ENCODE data around the gene WDR93.

Gene WDR93

DNA sequence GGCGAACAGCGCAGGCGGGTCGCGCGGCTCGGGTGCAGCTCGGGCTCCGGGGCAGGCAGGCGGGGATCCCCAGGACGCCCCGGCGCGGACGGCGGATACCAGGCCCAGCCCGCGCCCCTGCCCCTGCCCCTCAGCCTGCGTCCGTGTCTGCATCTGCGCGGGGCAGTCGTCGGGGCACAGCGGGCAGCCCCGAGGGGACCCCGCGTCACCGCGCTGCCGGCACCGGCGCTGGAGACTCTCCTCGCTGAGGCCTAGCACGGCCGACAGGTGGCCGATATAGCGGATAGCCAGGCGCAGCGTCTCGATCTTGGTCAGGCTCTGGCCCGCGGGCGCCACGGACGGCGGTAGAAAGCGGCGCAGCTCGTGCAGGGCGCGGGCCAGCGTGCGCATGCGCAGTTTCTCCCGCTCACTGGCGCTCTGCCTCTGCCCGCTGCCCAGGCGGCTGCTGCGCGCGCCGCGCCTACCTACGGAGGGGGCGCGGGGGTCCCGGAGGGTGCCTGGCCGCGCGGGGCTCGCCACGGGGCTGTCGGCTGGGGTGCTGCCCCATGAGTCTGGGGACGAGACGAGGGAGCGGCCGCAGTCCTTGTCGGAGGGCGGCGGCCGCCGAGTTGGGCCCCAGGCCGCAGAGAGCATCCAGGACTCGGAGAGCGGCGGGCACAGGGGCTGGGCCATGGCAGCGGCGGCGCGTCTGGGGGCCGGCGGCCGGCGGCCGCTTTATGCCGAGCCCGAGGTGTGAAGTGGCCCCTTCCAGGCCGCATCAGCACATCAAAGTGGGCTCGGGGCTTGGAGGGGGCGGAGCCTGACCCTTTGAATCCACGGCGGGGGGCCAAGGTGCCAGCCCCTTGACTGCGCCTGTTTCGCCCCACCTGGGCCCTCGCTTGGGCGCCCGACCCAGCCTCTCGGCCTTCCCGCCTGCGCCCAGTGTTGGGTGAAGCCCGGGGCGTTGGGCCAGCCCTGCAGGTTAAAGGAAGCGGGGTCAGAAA lies 60.2 kb downstream of the WDR93 start, which contains the start of gene MESP1:
MESP1 (minus strand) TSS at position 690 of the 983 bp plus-strand sequence; CDS start at position 672, 18 bp downstream.
- Mint-ChIP-seq H3K4me3 (peak within 1 kb of the TSS; percentile 78 to 79), H3K27me3 (peaks cover 3 to 11% of the 10 kb centered on the region in 2 donors), H3K36me3 (ENCODE audit: insufficient read depth) (peaks cover 10% of the 10 kb centered on the region), H3K4me1 (ENCODE audit: low read depth in 2 of 2) (peaks cover 5 to 6% of the 10 kb centered on the region in 2 donors), H3K9me3 (no peaks in the 10 kb centered on the region), H3K27ac (peak within 1 kb of the TSS in 1 of 2 donors; percentile 18)
- DNase-seq, result peak; percentile 82 to 83 (median 83)
- ATAC-seq (replicated peaks), result peak; percentile 89

- H3K27ac Mint-ChIP-seq, result no peak overlapping the region
- peaks cover 5 to 6% of the 10 kb centered on the region in 2 donors for H3K4me1 Mint-ChIP-seq (ENCODE audit: low read depth in 2 of 2)
- DNase-seq (no peak), ATAC-seq (replicated peaks) (no peak)
- peaks cover 10% of the 10 kb centered on the region for H3K36me3 Mint-ChIP-seq (ENCODE audit: insufficient read depth)
- no peaks in the 10 kb centered on the region for H3K9me3 Mint-ChIP-seq
- H3K27me3 Mint-ChIP-seq, result peaks cover 6 to 17% of the 10 kb centered on the region in 2 donors
- H3K4me3 Mint-ChIP-seq, result peak overlapping the region; percentile 19 to 41
Observed at GRCh38 chr15:89751748-89752147, 61.1 kb downstream of the WDR93 start.

- Mint-ChIP-seq H3K4me3 (no peak overlapping the region), H3K36me3 (ENCODE audit: insufficient read depth) (peaks cover 10% of the 10 kb centered on the region), H3K4me1 (ENCODE audit: low read depth in 2 of 2) (peaks cover 5 to 6% of the 10 kb centered on the region in 2 donors), H3K9me3 (no peaks in the 10 kb centered on the region), H3K27ac (no peak overlapping the region), H3K27me3 (peaks cover 6 to 31% of the 10 kb centered on the region in 2 donors)
- ATAC-seq (replicated peaks) (no peak), DNase-seq (no peak)
Observed at GRCh38 chr15:89753855-89754254, 63.2 kb downstream of the WDR93 start.

- Mint-ChIP-seq H3K4me1 (ENCODE audit: low read depth in 2 of 2) (peaks cover 4 to 5% of the 10 kb centered on the region in 2 donors), H3K36me3 (ENCODE audit: insufficient read depth) (peaks cover 10% of the 10 kb centered on the region), H3K9me3 (no peaks in the 10 kb centered on the region), H3K4me3 (no peak overlapping the region), H3K27me3 (peaks cover 6 to 35% of the 10 kb centered on the region in 2 donors), H3K27ac (no peak overlapping the region)
- DNase-seq, result no peak
- ATAC-seq (replicated peaks), result no peak
Observed at GRCh38 chr15:89754361-89755154, 63.9 kb downstream of the WDR93 start.

DNA sequence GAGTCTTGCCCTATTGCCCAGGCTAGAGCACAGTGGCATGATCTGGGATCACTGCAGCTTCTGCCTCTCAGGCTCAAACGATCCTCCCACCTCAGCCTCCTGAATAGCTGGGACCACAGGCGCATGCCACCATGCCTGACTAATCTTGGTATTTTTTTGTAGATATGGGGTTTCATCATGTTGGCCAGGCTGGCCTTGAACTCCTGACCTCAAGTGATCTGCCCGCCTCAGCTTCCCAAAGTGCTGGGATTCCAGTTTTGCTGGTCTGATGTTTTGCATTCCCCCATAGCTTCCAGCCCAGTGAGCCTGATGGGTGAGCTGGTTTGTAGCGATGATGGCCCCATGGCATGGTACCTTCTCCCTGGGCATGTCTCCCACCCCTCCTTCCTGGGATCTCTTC lies 65.1 kb downstream of the WDR93 start:
- ATAC-seq (replicated peaks) (no peak), DNase-seq (no peak)
- Mint-ChIP-seq H3K4me3 (no peak overlapping the region), H3K9me3 (no peaks in the 10 kb centered on the region), H3K4me1 (ENCODE audit: low read depth in 2 of 2) (no peaks in the 10 kb centered on the region), H3K27ac (no peak overlapping the region), H3K27me3 (peaks cover 6 to 37% of the 10 kb centered on the region in 2 donors), H3K36me3 (ENCODE audit: insufficient read depth) (peaks cover 6% of the 10 kb centered on the region)

DNA sequence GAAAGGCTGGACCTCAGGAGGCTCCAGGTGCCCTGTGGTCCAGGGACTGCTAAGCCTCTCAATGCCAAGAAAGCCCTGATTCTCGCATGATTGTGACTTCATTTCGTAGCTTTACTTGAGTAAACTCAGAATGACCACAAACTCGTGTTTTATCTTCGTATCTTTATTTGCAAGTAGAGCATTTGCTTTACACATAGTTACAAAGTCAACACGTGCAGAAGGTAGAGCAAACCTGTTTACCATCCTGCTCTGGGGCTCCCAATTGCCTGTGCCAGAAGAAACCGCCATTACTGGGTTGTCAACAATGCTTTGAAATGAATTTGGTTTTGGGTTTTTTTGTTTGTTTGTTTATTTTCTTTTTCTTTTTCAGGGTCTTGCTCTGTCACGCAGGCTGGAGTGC lies 66.3 kb downstream of the WDR93 start:
- H3K4me1 Mint-ChIP-seq (ENCODE audit: low read depth in 2 of 2), result no peaks in the 10 kb centered on the region
- H3K27me3 Mint-ChIP-seq, result peaks cover 6 to 44% of the 10 kb centered on the region in 2 donors
- ATAC-seq (replicated peaks) (no peak), DNase-seq (no peak)
- peaks cover 7% of the 10 kb centered on the region for H3K36me3 Mint-ChIP-seq (ENCODE audit: insufficient read depth)
- H3K9me3 Mint-ChIP-seq, result no peaks in the 10 kb centered on the region
- H3K27ac Mint-ChIP-seq, result no peak overlapping the region
- H3K4me3 Mint-ChIP-seq, result no peak overlapping the region

DNA sequence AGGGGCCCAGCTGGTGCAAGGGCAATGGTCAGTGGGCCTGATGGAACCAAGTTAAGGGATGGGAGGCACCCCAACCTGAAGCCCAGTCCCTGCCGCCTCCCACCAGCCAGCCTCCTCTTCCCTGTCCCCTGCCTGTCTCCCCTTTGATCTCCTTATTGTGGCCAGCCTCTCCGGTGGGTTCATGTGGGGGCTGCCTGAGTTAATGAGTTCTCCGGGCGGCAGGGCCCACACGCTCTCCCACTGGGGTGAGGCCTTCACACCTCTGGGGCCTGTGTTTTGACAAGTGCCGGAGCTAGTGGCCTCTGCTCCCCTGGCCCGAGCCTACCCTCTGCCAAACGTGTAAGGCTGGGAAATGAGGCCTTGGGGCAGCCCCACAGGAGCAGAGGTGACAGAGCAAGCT lies 67.7 kb downstream of the WDR93 start:
- ATAC-seq (replicated peaks) (no peak), DNase-seq (no peak)
- Mint-ChIP-seq H3K27ac (no peak overlapping the region), H3K36me3 (ENCODE audit: insufficient read depth) (peaks cover 5% of the 10 kb centered on the region), H3K4me1 (ENCODE audit: low read depth in 2 of 2) (no peaks in the 10 kb centered on the region), H3K9me3 (no peaks in the 10 kb centered on the region), H3K27me3 (peaks cover 6 to 38% of the 10 kb centered on the region in 2 donors), H3K4me3 (no peak overlapping the region)

- ATAC-seq (replicated peaks), result no peak
- no peak overlapping the region for H3K27ac Mint-ChIP-seq
- H3K36me3 Mint-ChIP-seq (ENCODE audit: insufficient read depth), result peaks cover 5% of the 10 kb centered on the region
Observed at GRCh38 chr15:89758981-89759380, 68.4 kb downstream of the WDR93 start.

DNA sequence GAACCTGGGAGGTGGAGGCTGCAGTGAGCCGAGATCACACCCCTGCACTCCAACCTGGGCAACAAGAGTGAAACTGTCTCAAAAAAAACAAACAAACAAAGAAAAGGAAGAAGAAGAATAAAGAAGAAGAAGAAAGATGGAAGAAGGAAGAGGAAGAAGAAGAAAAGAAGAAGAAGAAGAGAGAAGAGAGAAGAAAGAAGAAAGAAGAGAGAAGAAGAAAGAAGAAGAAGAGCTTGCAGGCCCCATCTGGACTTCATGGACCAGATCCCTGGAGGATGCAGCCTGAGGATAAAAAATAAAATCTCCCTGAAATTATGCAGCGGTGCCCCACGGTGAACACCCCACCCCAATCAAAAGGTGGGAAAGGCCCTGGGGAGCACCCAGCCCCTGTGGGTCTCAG lies 69.2 kb downstream of the WDR93 start:
- Mint-ChIP-seq H3K27ac (no peak overlapping the region), H3K4me1 (ENCODE audit: low read depth in 2 of 2) (no peaks in the 10 kb centered on the region), H3K36me3 (ENCODE audit: insufficient read depth) (peaks cover 5% of the 10 kb centered on the region), H3K27me3 (peaks cover 6 to 38% of the 10 kb centered on the region in 2 donors), H3K9me3 (no peaks in the 10 kb centered on the region), H3K4me3 (no peak overlapping the region)
- DNase-seq, result no peak
- no peak for ATAC-seq (replicated peaks)

More at GRCh38 chr15:89758981-89759380, 68.4 kb downstream of the WDR93 start:
- no peak for DNase-seq
- H3K27me3 Mint-ChIP-seq, result peaks cover 6 to 38% of the 10 kb centered on the region in 2 donors
- no peaks in the 10 kb centered on the region for H3K9me3 Mint-ChIP-seq
- no peaks in the 10 kb centered on the region for H3K4me1 Mint-ChIP-seq (ENCODE audit: low read depth in 2 of 2)
- H3K4me3 Mint-ChIP-seq, result no peak overlapping the region

- Mint-ChIP-seq H3K4me3 (no peak overlapping the region), H3K9me3 (no peaks in the 10 kb centered on the region), H3K27ac (no peak overlapping the region), H3K4me1 (ENCODE audit: low read depth in 2 of 2) (no peaks in the 10 kb centered on the region), H3K27me3 (peaks cover 6 to 37% of the 10 kb centered on the region in 2 donors), H3K36me3 (ENCODE audit: insufficient read depth) (peaks cover 5% of the 10 kb centered on the region)
- DNase-seq, result peak; percentile 61 to 63 (median 63)
- peak; percentile 73 for ATAC-seq (replicated peaks)
Observed at GRCh38 chr15:89760303-89761008, 69.8 kb downstream of the WDR93 start.

- Mint-ChIP-seq H3K27ac (no peak overlapping the region), H3K27me3 (peaks cover under 1 to 29% of the 10 kb centered on the region in 2 donors), H3K4me1 (ENCODE audit: low read depth in 2 of 2) (no peaks in the 10 kb centered on the region), H3K9me3 (no peaks in the 10 kb centered on the region), H3K36me3 (ENCODE audit: insufficient read depth) (peaks cover 5% of the 10 kb centered on the region), H3K4me3 (no peak overlapping the region)
- DNase-seq, result no peak
- no peak for ATAC-seq (replicated peaks)
Observed at GRCh38 chr15:89761009-89761831, 70.6 kb downstream of the WDR93 start.

DNA sequence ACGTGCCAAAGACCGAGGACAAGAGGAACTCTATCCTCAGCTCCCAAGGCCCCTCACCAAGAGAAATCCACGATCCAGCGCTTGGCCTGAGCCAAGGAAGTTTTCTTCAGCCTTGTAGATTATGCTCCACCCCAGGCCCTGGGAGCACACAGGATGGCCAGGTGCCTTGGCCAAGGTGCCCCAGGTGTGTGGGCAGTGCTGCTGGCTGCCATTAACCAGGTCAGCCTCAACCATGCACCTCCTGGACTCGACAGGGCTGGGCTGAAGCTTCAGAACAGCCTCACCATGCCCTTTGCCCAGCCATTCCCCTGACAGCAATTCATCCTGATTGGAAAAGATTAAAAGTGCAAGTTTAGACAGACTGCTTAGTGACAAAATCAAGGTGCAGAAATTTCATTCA lies 71.3 kb downstream of the WDR93 start:
- no peak overlapping the region for H3K27ac Mint-ChIP-seq
- ATAC-seq (replicated peaks) (no peak), DNase-seq (no peak)
- H3K9me3 Mint-ChIP-seq, result no peaks in the 10 kb centered on the region
- peaks cover 5% of the 10 kb centered on the region for H3K36me3 Mint-ChIP-seq (ENCODE audit: insufficient read depth)
- H3K4me3 Mint-ChIP-seq, result no peak overlapping the region
- no peaks in the 10 kb centered on the region for H3K4me1 Mint-ChIP-seq (ENCODE audit: low read depth in 2 of 2)
- peaks cover 0 to 27% of the 10 kb centered on the region in 2 donors for H3K27me3 Mint-ChIP-seq

Data from effector memory CD8-positive, alpha-beta T cell (primary cell).